GM19438 (cell line): ENCODE results near the gene MTERF4.
"Not testable (repeated sequence)": the region's sequence is repeated elsewhere in the genome, so short reads cannot be mapped to it uniquely, and the experiment has no call there.

Experiments used
- ATAC-seq: cut with Tn5 transposase; IDR thresholded peaks from one replicate; pipeline ENCODE4 v1.9.1; 2021; ENCODE audit warnings: low read depth; ENCODE audit not compliant: unreplicated experiment

The MTERF4 gene

GRCh38 chr2:241112046-241112445, 10.0 kb upstream of the MTERF4 start:
- ATAC-seq: no peak

- ATAC-seq: no peak
Measured at GRCh38 chr2:241111440-241111805, 9.3 kb upstream of the MTERF4 start.

- ATAC-seq: peak; percentile 64
Measured at GRCh38 chr2:241110607-241111439, 8.7 kb upstream of the MTERF4 start.

- ATAC-seq: no peak
Measured at GRCh38 chr2:241110089-241110606, 8.1 kb upstream of the MTERF4 start.

- no peak for ATAC-seq
Measured at GRCh38 chr2:241109210-241110088, 7.4 kb upstream of the MTERF4 start.

GRCh38 chr2:241108271-241109209, 6.5 kb upstream of the MTERF4 start:
- no peak for ATAC-seq

GRCh38 chr2:241107031-241107783, 5.1 kb upstream of the MTERF4 start:
- ATAC-seq: no peak

- no peak for ATAC-seq
Measured at GRCh38 chr2:241105641-241106040, 3.6 kb upstream of the MTERF4 start.

GRCh38 chr2:241104611-241105010, 2.5 kb upstream of the MTERF4 start:
- ATAC-seq: not testable (repeated sequence)

GRCh38 chr2:241103176-241103595, 1.1 kb upstream of the MTERF4 start:
- no peak for ATAC-seq

GRCh38 chr2:241099246-241099645, 2.8 kb downstream of the MTERF4 start:
- no peak for ATAC-seq

GRCh38 chr2:241096979-241097378, 5.1 kb downstream of the MTERF4 start:
- ATAC-seq: no peak

- no peak for ATAC-seq
Measured at GRCh38 chr2:241095594-241096290, 6.3 kb downstream of the MTERF4 start.

GRCh38 chr2:241094924-241095420, 7.1 kb downstream of the MTERF4 start:
- ATAC-seq: no peak

- no peak for ATAC-seq
Measured at GRCh38 chr2:241094172-241094571, 7.9 kb downstream of the MTERF4 start.

GRCh38 chr2:241093133-241093781, 8.8 kb downstream of the MTERF4 start:
- not testable (repeated sequence) for ATAC-seq

GRCh38 chr2:241092677-241093076, 9.4 kb downstream of the MTERF4 start:
- ATAC-seq: no peak

GRCh38 chr2:241091734-241092445, 10.2 kb downstream of the MTERF4 start:
- no peak for ATAC-seq
